Measurements from ENCODE around the gene AOPEP.

DNA sequence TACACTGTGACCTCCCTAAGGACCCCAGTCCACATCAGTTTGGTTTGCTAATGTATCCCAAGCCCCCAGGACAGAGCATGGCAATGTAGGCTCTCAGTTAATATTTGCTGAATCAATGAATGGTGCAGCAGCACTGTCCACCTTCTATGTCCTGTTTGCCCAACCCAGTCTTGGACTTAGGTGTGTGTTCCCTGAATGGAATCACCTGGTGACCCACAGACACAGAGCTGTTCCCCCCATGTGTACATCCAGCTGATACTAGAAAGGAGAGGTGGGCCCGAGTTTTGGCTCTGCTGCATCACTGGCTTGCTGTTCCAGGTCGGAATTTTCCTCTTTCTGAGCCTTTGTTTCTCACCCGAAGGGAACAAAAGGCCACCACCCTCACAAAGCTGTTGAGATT is 180.2 kb downstream of the AOPEP start:
- TF ChIP-seq CTCF (IDR thresholded peaks at IDR 0.05) (no peak), POLR2A (IDR thresholded peaks at IDR 0.05) (no peak), POLR2AphosphoS5 (IDR thresholded peaks at IDR 0.05) (no peak), EP300 (IDR thresholded peaks at IDR 0.05) (no peak)

All from gastroesophageal sphincter (tissue), 3 donors.